Neural cell (in vitro differentiated cells): ENCODE data around the gene MRPL12.

Experiments
- EP300 ChIP-seq: fragments of 450-650 bp; conservative IDR thresholded peaks from 2 replicates; pipeline ENCODE4 v1.6.1; 2014; ENCODE audit warnings: antibody characterized with exemption, mild to moderate bottlenecking, moderate library complexity; ENCODE audit not compliant: poor library complexity, severe bottlenecking
- SMC3 ChIP-seq: fragments of 450-650 bp; conservative IDR thresholded peaks from 2 replicates; pipeline ENCODE4 v1.6.1; 2014; ENCODE audit warnings: antibody characterized with exemption, mild to moderate bottlenecking, moderate library complexity; ENCODE audit not compliant: poor library complexity
- TF ChIP-seq, protein P1 (sequence below): fragments of 450-650 bp; IDR thresholded peaks from 2 replicates; pipeline ENCODE4 v1.5.1; 2014; ENCODE audit warnings: antibody characterized with exemption, mild to moderate bottlenecking, moderate library complexity; ENCODE audit not compliant: poor library complexity, severe bottlenecking

DNA sequence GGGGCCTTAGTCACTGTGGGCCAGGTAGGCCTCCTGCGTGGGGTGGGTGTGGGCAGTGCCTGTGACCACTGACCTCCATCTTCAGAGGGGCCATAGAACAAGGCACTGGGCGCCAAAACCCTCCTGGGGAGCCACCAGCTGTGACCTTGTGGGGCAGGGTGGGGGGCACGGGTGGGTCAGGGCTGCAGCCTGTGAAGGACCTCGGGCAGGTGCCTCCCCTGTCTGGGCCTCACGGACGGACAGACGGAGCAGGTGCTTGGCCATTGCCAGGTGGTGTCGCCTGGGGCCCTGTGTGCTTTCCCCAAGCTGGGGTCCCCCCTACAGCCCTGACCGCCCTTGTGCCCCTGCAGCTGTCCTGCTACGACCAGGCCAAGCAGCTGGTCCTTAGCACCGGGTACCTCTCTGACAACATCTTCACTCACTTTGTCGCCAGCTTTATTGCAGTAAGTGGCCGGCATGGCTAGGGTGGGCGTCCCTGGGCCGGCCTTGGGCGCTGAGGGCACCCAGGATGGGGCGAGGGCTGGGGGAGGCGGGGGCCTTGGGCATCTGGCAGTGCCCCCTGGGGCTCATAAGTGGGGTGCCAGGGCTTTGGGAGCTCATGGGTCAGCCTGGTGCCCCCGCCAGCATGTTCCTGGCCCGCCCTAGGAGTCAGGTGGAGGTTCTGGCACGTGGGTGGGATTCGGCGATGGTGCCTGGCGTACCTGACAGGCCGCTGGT is 14.0 kb downstream of the MRPL12 start:
- TF ChIP-seq, protein P1, sequence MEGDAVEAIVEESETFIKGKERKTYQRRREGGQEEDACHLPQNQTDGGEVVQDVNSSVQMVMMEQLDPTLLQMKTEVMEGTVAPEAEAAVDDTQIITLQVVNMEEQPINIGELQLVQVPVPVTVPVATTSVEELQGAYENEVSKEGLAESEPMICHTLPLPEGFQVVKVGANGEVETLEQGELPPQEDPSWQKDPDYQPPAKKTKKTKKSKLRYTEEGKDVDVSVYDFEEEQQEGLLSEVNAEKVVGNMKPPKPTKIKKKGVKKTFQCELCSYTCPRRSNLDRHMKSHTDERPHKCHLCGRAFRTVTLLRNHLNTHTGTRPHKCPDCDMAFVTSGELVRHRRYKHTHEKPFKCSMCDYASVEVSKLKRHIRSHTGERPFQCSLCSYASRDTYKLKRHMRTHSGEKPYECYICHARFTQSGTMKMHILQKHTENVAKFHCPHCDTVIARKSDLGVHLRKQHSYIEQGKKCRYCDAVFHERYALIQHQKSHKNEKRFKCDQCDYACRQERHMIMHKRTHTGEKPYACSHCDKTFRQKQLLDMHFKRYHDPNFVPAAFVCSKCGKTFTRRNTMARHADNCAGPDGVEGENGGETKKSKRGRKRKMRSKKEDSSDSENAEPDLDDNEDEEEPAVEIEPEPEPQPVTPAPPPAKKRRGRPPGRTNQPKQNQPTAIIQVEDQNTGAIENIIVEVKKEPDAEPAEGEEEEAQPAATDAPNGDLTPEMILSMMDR: no peak
- TF ChIP-seq EP300: no peak
- TF ChIP-seq SMC3: no peak
